Gastrocnemius medialis (tissue), 4 donors: ENCODE measurements around the gene USP32. TPM values are rescaled to one million over a fixed set of nuclear protein-coding genes. Genes with fewer than 3 reads are reported as not detected.
A peak's percentile ranks its signal among the peaks of the same experiment; 100 is the strongest.
"Not testable (repeated sequence)": the region's sequence is repeated elsewhere in the genome, so short reads cannot be mapped to it uniquely, and the experiment has no call there.

Experiments
- ATAC-seq, 2 donors: fragments of 150-250 bp; one replicate each; pipeline ENCODE4 v1.9.1; 2016
- DNase-seq, 2 donors: peaks; one replicate each; pipeline ENCODE4 v3.0.0-alpha.2; 2019
- H3K27ac ChIP-seq, 4 donors: fragments of 200-600 bp; sonication (generic); 1 replicate in 1 of 4; 2 replicates in 3 of 4; pipeline ENCODE4 v1.5.1; 2016 to 2018; ENCODE audit warnings: mild to moderate bottlenecking in 2 of 4, moderate library complexity in 1 of 4
- H3K27me3 ChIP-seq, 3 donors: fragments of 200-600 bp; sonication (generic) in 2 of 3; 1 replicate in 1 of 3; 2 replicates in 2 of 3; pipeline versions ENCODE4 v1.5.1 to v1.6.0; 2016 to 2019; ENCODE audit warnings: mild to moderate bottlenecking in 1 of 3, moderate library complexity in 1 of 3
- H3K36me3 ChIP-seq, 2 donors: fragments of 200-600 bp; sonication (generic) in 1 of 2; one replicate each; pipeline ENCODE4 v1.5.1; 2017 to 2018
- H3K4me1 ChIP-seq, 2 donors: fragments of 200-600 bp; sonication (generic) in 1 of 2; one replicate each; pipeline ENCODE4 v1.5.1; 2016 to 2017; ENCODE audit warnings: mild to moderate bottlenecking in 2 of 2
- H3K4me3 ChIP-seq, 4 donors: fragments of 200-600 bp; sonication (generic) in 3 of 4; 1 replicate in 1 of 4; 2 replicates in 3 of 4; pipeline ENCODE4 v1.5.1; 2016 to 2019; ENCODE audit warnings: mild to moderate bottlenecking in 2 of 4
- H3K9me3 ChIP-seq, 3 donors: fragments of 200-600 bp; sonication (generic) in 2 of 3; 1 replicate in 1 of 3; 2 replicates in 2 of 3; pipeline ENCODE4 v1.5.1; 2016 to 2019
- CTCF ChIP-seq, 5 experiments: fragments of 450-650 bp in 3 of 5; fragments of 200-600 bp in 2 of 5; sonication (generic) in 2 of 5; IDR thresholded peaks in 4 of 5; conservative IDR thresholded peaks in 1 of 5; 1 replicate in 4 of 5; 2 replicates in 1 of 5; pipeline ENCODE4 v1.5.1; 2016 to 2019; ENCODE audit warnings: antibody characterized with exemption in 5 of 5, mild to moderate bottlenecking in 3 of 5, moderate library complexity in 3 of 5
- POLR2A ChIP-seq, 2 donors: fragments of 450-650 bp; IDR thresholded peaks; one replicate each; pipeline ENCODE4 v1.6.1; 2017; ENCODE audit warnings: antibody characterized with exemption in 2 of 2, mild to moderate bottlenecking in 2 of 2, moderate library complexity in 2 of 2
- in situ Hi-C, 4 donors: fragments of 200-750 bp; cut with MboI; loops; one replicate each; pipeline versions ENCODE4 v1.15.0 to v1.8.0; 2017; ENCODE audit warnings: low sequenced_read_pairs in 4 of 4
- intact Hi-C: fragments of 100-400 bp; cut with DNase I; formaldehyde crosslinking; loops from one replicate; pipeline ENCODE4 v1.15.1; 2023; ENCODE audit warnings: low total_unique reads
- total RNA-seq, 4 donors: library from RNA; depleted of rRNA; stranded (reverse); fragments of >200 nt; gene quantifications; one replicate each; pipeline versions ENCODE4 v1.1.0 to v1.2.3, GENCODE V29; 2016

Gene USP32
- total RNA-seq, 4 donors from 2014 or later = 44.4 to 83.2 (median 52.5) TPM

GRCh38 chr17:60435244-60436167, 43.6 kb upstream of the USP32 start:
- peak overlapping the region in 2 of 4 donors; percentile 14 to 46 for H3K4me3 ChIP-seq
- no peak for TF ChIP-seq POLR2A (IDR thresholded peaks at IDR 0.05)
- TF ChIP-seq CTCF (IDR thresholded peaks at IDR 0.05 in 4 of 5, conservative IDR thresholded peaks at IDR 0.05 in 1 of 5) = peak; percentile 89 to 94 (median 92)
- DNase-seq (peak; percentile 60 to 63), ATAC-seq (peak; percentile 84 to 91)
- H3K9me3 ChIP-seq = no peaks in the 10 kb centered on the region
- H3K4me1 ChIP-seq = peaks cover 4 to 5% of the 10 kb centered on the region in 2 donors
- in situ Hi-C loops (loop anchor here (25.0 kb wide), 2 partner anchors 298 to 373 kb away; partner anchors contain the start of gene CA4 (in 3 of the 4)), intact Hi-C loops (loop anchor here (1.0 to 2.0 kb wide), 2 partner anchors 15 to 292 kb away; no protein-coding TSS in a partner anchor)
- H3K27me3 ChIP-seq = no peaks in the 10 kb centered on the region
- peak overlapping the region in 1 of 4 donors; percentile 53 for H3K27ac ChIP-seq
- H3K36me3 ChIP-seq = no peaks in the 10 kb centered on the region

GRCh38 chr17:60433021-60433997, 41.4 kb upstream of the USP32 start:
- H3K36me3 ChIP-seq, H3K4me1 ChIP-seq, H3K4me3 ChIP-seq, H3K9me3 ChIP-seq, ATAC-seq, H3K27me3 ChIP-seq, DNase-seq, H3K27ac ChIP-seq, intact Hi-C loops: not testable (repeated sequence)
- in situ Hi-C loops = loop anchor here (25.0 kb wide), 2 partner anchors 296 to 371 kb away; partner anchors contain the start of gene CA4 (in 3 of the 4)

- in situ Hi-C loops = loop anchor here (25.0 kb wide), 2 partner anchors 293 to 368 kb away; partner anchors contain the start of gene CA4 (in 3 of the 4)
Observed at GRCh38 chr17:60430561-60430960, 38.6 kb upstream of the USP32 start.

GRCh38 chr17:60428491-60428890, 36.6 kb upstream of the USP32 start:
- not testable (repeated sequence) for H3K4me3 ChIP-seq

More at GRCh38 chr17:60430561-60430960, 38.6 kb upstream of the USP32 start:
- H3K36me3 ChIP-seq, H3K4me1 ChIP-seq, H3K9me3 ChIP-seq, H3K4me3 ChIP-seq, H3K27me3 ChIP-seq, ATAC-seq, H3K27ac ChIP-seq, intact Hi-C loops, DNase-seq: not testable (repeated sequence)

GRCh38 chr17:60426596-60426995, 34.7 kb upstream of the USP32 start:
- no peak for DNase-seq
- Histone ChIP-seq H3K36me3 (no peaks in the 10 kb centered on the region), H3K4me3 (no peak overlapping the region), H3K27me3 (no peaks in the 10 kb centered on the region), H3K4me1 (peaks cover 0 to 2% of the 10 kb centered on the region in 2 donors), H3K9me3 (no peaks in the 10 kb centered on the region), H3K27ac (no peak overlapping the region)
- intact Hi-C loops = no loop called here
- TF ChIP-seq CTCF (IDR thresholded peaks at IDR 0.05 in 4 of 5, conservative IDR thresholded peaks at IDR 0.05 in 1 of 5) (no peak), POLR2A (IDR thresholded peaks at IDR 0.05) (no peak)
- ATAC-seq = no peak
- in situ Hi-C loops = loop anchor here (25.0 kb wide), 2 partner anchors 289 to 364 kb away; partner anchors contain the start of gene CA4 (in 3 of the 4)

More at GRCh38 chr17:60428491-60428890, 36.6 kb upstream of the USP32 start:
- DNase-seq, H3K27ac ChIP-seq, ATAC-seq, H3K27me3 ChIP-seq, H3K9me3 ChIP-seq, H3K4me1 ChIP-seq, intact Hi-C loops, H3K36me3 ChIP-seq: not testable (repeated sequence)
- in situ Hi-C loops = loop anchor here (25.0 kb wide), 2 partner anchors 291 to 366 kb away; partner anchors contain the start of gene CA4 (in 3 of the 4)
